ENCODE measurements around the gene ULK4.
"Not testable (repeated sequence)": the region's sequence is repeated elsewhere in the genome, so short reads cannot be mapped to it uniquely, and the experiment has no call there.

ULK4 gene

GRCh38 chr3:41711651-41712050, 250.3 kb downstream of the ULK4 start:
- in situ Hi-C loops (cut with HindIII; ENCODE audit: low pct_ligation_motif_present, low pct_unique_long_range_greater_than_20kb, low sequenced_read_pairs) = no loop called here
- peak; percentile 8 for DNase-seq

GRCh38 chr3:41710646-41711388, 251.1 kb downstream of the ULK4 start:
- DNase-seq = peak; percentile 86
- in situ Hi-C loops (cut with HindIII; ENCODE audit: low pct_ligation_motif_present, low pct_unique_long_range_greater_than_20kb, low sequenced_read_pairs) = no loop called here

- in situ Hi-C loops (cut with HindIII; ENCODE audit: low pct_ligation_motif_present, low pct_unique_long_range_greater_than_20kb, low sequenced_read_pairs); DNase-seq: not testable (repeated sequence)
These were observed 252.7 kb downstream of the ULK4 start for GRCh38 chr3:41709213-41709612.

- in situ Hi-C loops (cut with HindIII; ENCODE audit: low pct_ligation_motif_present, low pct_unique_long_range_greater_than_20kb, low sequenced_read_pairs) = no loop called here
- no peak for DNase-seq
These were observed 253.7 kb downstream of the ULK4 start for GRCh38 chr3:41708176-41708575.

- in situ Hi-C loops (cut with HindIII; ENCODE audit: low pct_ligation_motif_present, low pct_unique_long_range_greater_than_20kb, low sequenced_read_pairs) = no loop called here
- no peak for DNase-seq
These were observed 256.0 kb downstream of the ULK4 start for GRCh38 chr3:41705893-41706292.

GRCh38 chr3:41701191-41701698, 260.7 kb downstream of the ULK4 start:
- in situ Hi-C loops (cut with HindIII; ENCODE audit: low pct_ligation_motif_present, low pct_unique_long_range_greater_than_20kb, low sequenced_read_pairs) = no loop called here
- DNase-seq = no peak

GRCh38 chr3:41700155-41700554, 261.7 kb downstream of the ULK4 start:
- in situ Hi-C loops (cut with HindIII; ENCODE audit: low pct_ligation_motif_present, low pct_unique_long_range_greater_than_20kb, low sequenced_read_pairs) = no loop called here
- DNase-seq = no peak

GRCh38 chr3:41698898-41699297, 263.0 kb downstream of the ULK4 start:
- in situ Hi-C loops (cut with HindIII; ENCODE audit: low pct_ligation_motif_present, low pct_unique_long_range_greater_than_20kb, low sequenced_read_pairs) = no loop called here
- DNase-seq = no peak

- in situ Hi-C loops (cut with HindIII; ENCODE audit: low pct_ligation_motif_present, low pct_unique_long_range_greater_than_20kb, low sequenced_read_pairs) = no loop called here
- no peak for DNase-seq
These were observed 264.2 kb downstream of the ULK4 start for GRCh38 chr3:41697702-41698101.

- in situ Hi-C loops (cut with HindIII; ENCODE audit: low pct_ligation_motif_present, low pct_unique_long_range_greater_than_20kb, low sequenced_read_pairs); DNase-seq: not testable (repeated sequence)
These were observed 266.1 kb downstream of the ULK4 start for GRCh38 chr3:41695806-41696205.

GRCh38 chr3:41693799-41694198, 268.1 kb downstream of the ULK4 start:
- in situ Hi-C loops (cut with HindIII; ENCODE audit: low pct_ligation_motif_present, low pct_unique_long_range_greater_than_20kb, low sequenced_read_pairs) = no loop called here
- DNase-seq = no peak

- in situ Hi-C loops (cut with HindIII; ENCODE audit: low pct_ligation_motif_present, low pct_unique_long_range_greater_than_20kb, low sequenced_read_pairs) = no loop called here
- no peak for DNase-seq
These were observed 270.9 kb downstream of the ULK4 start for GRCh38 chr3:41690766-41691563.

GRCh38 chr3:41688595-41689380, 273.1 kb downstream of the ULK4 start:
- in situ Hi-C loops (cut with HindIII; ENCODE audit: low pct_ligation_motif_present, low pct_unique_long_range_greater_than_20kb, low sequenced_read_pairs) = no loop called here
- no peak for DNase-seq

GRCh38 chr3:41684797-41685735, 276.8 kb downstream of the ULK4 start:
- peak; percentile 96 for DNase-seq
- in situ Hi-C loops (cut with HindIII; ENCODE audit: low pct_ligation_motif_present, low pct_unique_long_range_greater_than_20kb, low sequenced_read_pairs) = no loop called here

- in situ Hi-C loops (cut with HindIII; ENCODE audit: low pct_ligation_motif_present, low pct_unique_long_range_greater_than_20kb, low sequenced_read_pairs) = no loop called here
- DNase-seq = peak; percentile 96
These were observed 278.1 kb downstream of the ULK4 start for GRCh38 chr3:41683666-41684350.

GRCh38 chr3:41682996-41683395, 278.9 kb downstream of the ULK4 start:
- in situ Hi-C loops (cut with HindIII; ENCODE audit: low pct_ligation_motif_present, low pct_unique_long_range_greater_than_20kb, low sequenced_read_pairs) = no loop called here
- DNase-seq = peak; percentile 92

GRCh38 chr3:41682382-41682781, 279.5 kb downstream of the ULK4 start:
- peak; percentile 12 for DNase-seq
- in situ Hi-C loops (cut with HindIII; ENCODE audit: low pct_ligation_motif_present, low pct_unique_long_range_greater_than_20kb, low sequenced_read_pairs) = no loop called here

Measured in ACHN (cell line).